ENCODE measurements around the gene RNU5D-1. TPM values are rescaled to one million over a fixed set of nuclear protein-coding genes. Genes with fewer than 3 reads are reported as not detected.

The RNU5D-1 gene
- not detected in 2 replicates for total RNA-seq

DNA sequence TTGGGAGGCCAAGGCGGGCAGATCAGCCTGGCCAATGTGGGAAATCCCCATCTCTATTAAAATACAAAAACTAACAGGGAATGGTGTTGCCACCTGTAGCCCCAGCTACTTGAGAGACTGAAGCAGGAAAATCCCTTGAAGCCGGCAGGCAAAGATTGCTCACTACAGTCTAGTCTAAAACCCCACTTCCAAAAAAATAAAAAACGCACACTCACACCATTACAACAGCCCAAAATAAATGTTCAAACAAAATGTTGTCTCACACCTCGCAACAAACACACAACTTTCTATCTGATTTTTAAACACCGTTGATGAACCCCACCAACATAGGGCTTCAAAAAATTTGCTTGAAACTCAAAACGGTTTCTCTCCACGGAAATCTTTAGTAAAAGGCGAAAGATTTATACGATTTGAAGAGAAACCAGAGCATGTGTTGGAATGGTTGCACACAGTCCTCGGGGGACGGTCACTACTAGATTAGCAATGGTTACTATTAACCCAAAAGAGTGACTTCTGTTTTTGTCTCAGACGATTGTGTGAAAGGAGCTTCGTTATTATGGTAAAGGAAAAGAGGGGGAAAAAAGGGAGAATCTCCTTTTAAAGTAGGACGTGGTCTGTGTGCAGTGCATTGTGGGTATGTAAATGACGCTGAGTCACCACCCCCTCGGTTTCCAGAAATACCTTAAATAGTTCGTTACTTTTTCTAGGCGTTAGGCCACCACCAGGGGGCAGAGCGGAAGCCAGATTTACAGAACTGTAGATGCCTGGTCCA lies at the start of gene RNU5D-1:
RNU5D-1 (minus strand) TSS at position 430 of the 772 bp plus-strand sequence.

DNA sequence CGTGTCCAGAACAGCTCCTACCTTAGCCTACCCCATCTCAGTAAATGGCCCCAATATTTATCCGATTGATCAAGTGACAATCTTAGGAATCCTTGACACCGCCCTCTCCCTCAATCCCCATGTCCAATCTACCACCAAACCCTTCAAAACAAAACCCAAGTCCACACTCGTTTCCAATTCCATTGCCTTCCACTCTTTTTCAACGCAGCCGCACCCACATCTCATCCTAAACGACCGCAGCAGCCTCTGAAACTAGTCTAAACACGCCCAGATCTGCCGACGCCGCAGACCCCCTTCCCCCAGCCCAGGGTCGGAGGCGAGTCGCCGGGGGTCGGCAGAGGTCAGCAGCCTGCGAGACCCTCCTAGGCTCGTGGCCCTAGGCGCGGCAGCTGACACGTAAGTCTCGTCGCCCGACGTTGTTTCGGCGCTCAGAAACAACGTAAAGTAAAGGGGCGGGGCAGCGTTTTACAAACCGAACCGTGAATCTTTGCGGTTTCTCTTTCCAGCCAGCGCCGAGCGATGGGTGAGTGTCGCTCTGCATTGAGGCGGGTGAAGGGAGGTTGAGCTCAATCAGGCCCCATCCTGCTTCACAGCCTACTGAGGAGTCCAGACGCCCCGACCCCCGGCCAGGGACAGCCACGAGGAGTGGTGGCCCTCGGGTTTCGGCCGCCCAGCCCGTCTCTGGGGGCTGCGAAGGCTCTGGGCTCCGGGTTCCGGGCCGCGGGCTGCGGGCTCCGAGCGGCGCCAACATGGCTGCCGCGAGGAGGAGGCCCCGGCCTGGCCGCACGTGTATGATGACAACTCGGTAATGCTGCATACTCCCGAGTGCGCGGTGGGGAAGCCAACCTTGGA lies 44.3 kb upstream of the RNU5D-1 start, which contains the start of gene RPS8:
RPS8 (plus strand) TSS at position 463 of the 852 bp plus-strand sequence; CDS start at position 520, 57 bp downstream.

DNA sequence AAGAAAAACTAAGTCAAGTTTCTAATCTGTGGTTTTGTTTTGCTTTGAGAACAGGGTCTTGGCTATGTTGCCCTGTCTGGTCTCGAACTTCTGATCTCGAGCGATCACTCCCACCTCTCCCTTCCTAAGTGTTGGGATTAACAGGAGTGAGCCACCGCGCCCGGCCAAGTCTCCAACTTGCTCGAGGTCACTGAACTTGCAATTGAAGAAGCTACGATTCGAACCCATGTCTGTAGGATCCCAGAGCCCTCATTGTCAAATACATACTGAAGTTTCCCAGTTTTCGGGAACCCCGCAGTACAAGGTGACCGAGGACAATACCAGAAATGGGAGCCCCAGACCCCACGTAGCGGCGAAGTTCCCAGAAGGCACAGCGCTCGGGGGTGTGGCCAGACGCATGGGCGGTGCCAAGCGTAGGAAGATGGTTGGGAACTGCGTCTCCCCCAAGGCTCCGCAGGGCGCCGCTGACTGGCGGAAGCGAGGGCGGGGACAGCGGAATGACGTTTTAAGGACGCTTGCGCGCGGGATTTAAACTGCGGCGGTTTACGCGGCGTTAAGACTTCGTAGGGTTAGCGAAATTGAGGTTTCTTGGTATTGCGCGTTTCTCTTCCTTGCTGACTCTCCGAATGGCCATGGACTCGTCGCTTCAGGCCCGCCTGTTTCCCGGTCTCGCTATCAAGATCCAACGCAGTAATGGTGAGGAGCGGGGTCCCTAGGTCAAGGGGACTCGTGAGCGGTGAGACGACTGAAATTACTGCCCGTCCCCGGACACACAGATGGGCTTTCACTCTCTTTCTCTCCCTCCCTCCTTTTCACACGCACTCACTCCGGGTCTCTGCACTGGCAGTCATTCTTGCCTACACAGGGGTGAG lies 8.6 kb upstream of the RNU5D-1 start, which contains the start of gene KIF2C:
KIF2C (plus strand) TSS at position 531 of the 872 bp plus-strand sequence; CDS start at position 627, 96 bp downstream.

Other genes starting within 250 kb of the RNU5D-1 start
- 2.1 and 3.2 TPM in 2 replicates for gene TMEM53, start 56.7 kb downstream of the RNU5D-1 start, total RNA-seq
- 0.16 and 0.25 TPM in 2 replicates for gene ARMH1, start 56.5 kb downstream of the RNU5D-1 start, total RNA-seq
- 15.7 and 26.4 TPM in 2 replicates for gene KIF2C, start 8.7 kb upstream of the RNU5D-1 start, total RNA-seq
- gene RPS8, start 44.4 kb upstream of the RNU5D-1 start, total RNA-seq = 1,069 and 1,168 TPM in 2 replicates
- gene BEST4, start 57.0 kb upstream of the RNU5D-1 start, total RNA-seq = under 0.01 and 0.06 TPM in 2 replicates
- gene PLK3, start 69.2 kb upstream of the RNU5D-1 start, total RNA-seq = 13.8 and 36.3 TPM in 2 replicates
- gene DYNLT4, start 76.2 kb upstream of the RNU5D-1 start, total RNA-seq = 0.25 and 0.32 TPM in 2 replicates
- 2.1 and 11.4 TPM in 2 replicates for gene BTBD19, start 77.4 kb upstream of the RNU5D-1 start, total RNA-seq
- 0.06 TPM in 1 of 2 replicates, not detected in the other for gene PTCH2, start 112.1 kb upstream of the RNU5D-1 start, total RNA-seq

Data from bladder microvascular endothelial cell (primary cell).